HepG2 (cell line): ENCODE data around the gene CCDC57. TPM values are rescaled to one million over a fixed set of nuclear protein-coding genes. Genes with fewer than 3 reads are reported as not detected.
A peak's percentile ranks its signal among the peaks of the same experiment; 100 is the strongest.

ENCODE experiments used
- JARID2 ChIP-seq: sonication (generic); formaldehyde crosslinking; IDR thresholded peaks from 2 replicates; pipeline ENCODE4 v1.8.1; 2023; ENCODE audit warnings: missing genetic modification reagents, inconsistent platforms; ENCODE audit not compliant: insufficient replicate concordance
- MAFG ChIP-seq: sonication (generic); formaldehyde crosslinking; IDR thresholded peaks from 2 replicates; pipeline ENCODE4 v1.5.1; 2020; ENCODE audit warnings: mild to moderate bottlenecking, missing genetic modification reagents
- MIXL1 ChIP-seq: IDR thresholded peaks from 2 replicates; pipeline ENCODE4 v1.6.1; 2016
- MXI1 ChIP-seq: IDR thresholded peaks from 3 replicates; pipeline ENCODE4 v1.6.1; 2012; ENCODE audit warnings: low read depth, low read length, inconsistent platforms, borderline replicate concordance
- STAT5B ChIP-seq: sonication (generic); formaldehyde crosslinking; IDR thresholded peaks from 2 replicates; pipeline ENCODE4 v1.4.0; 2020; ENCODE audit warnings: missing genetic modification reagents
- TOE1 ChIP-seq: sonication (generic); formaldehyde crosslinking; IDR thresholded peaks from 2 replicates; pipeline ENCODE4 v1.4.0; 2020; ENCODE audit warnings: mild to moderate bottlenecking, missing genetic modification reagents
- ZBTB21 ChIP-seq: sonication (generic); formaldehyde crosslinking; IDR thresholded peaks from 2 replicates; pipeline ENCODE4 v1.4.0; 2020; ENCODE audit warnings: missing genetic modification reagents
- ZC3H13 ChIP-seq: sonication (generic); formaldehyde crosslinking; IDR thresholded peaks from 2 replicates; pipeline ENCODE4 v1.8.1; 2023; ENCODE audit warnings: mild to moderate bottlenecking, missing genetic modification reagents, moderate library complexity
- ZNF317 ChIP-seq: sonication (generic); formaldehyde crosslinking; IDR thresholded peaks from 2 replicates; pipeline ENCODE4 v1.5.0; 2020; ENCODE audit warnings: mild to moderate bottlenecking, missing genetic modification reagents
- ZNF678 ChIP-seq: sonication (generic); formaldehyde crosslinking; IDR thresholded peaks from 2 replicates; pipeline ENCODE4 v1.4.0; 2020; ENCODE audit warnings: mild to moderate bottlenecking, missing genetic modification reagents
- ZNF713 ChIP-seq: sonication (generic); formaldehyde crosslinking; IDR thresholded peaks from 2 replicates; pipeline ENCODE4 v1.4.0; 2020; ENCODE audit warnings: mild to moderate bottlenecking, missing genetic modification reagents
- ZNF75D ChIP-seq: sonication (generic); formaldehyde crosslinking; IDR thresholded peaks from 2 replicates; pipeline ENCODE4 v1.8.1; 2023; ENCODE audit warnings: missing genetic modification reagents, mild to moderate bottlenecking, borderline replicate concordance
- ZSCAN20 ChIP-seq: sonication (generic); formaldehyde crosslinking; IDR thresholded peaks from 2 replicates; pipeline ENCODE4 v1.4.0; 2020; ENCODE audit warnings: missing genetic modification reagents, mild to moderate bottlenecking, borderline replicate concordance
- polyA plus RNA-seq, 8 experiments: library from polyadenylated mRNA; depleted of rRNA in 3 of 8; stranded (reverse) in 7 of 8; unstranded in 1 of 8; fragments of >200 nt; fragmentation: Illumina TruSeq in 4 of 8; extraction: Trizol in 4 of 8; gene quantifications; 2 replicates each; pipeline versions ENCODE4 v1.2.1 to v1.2.3, GENCODE V29; 2011 to 2016; ENCODE audit warnings: low read depth in 4 of 8, missing spikeins in 1 of 8, mixed read lengths in 1 of 8; ENCODE audit not compliant: insufficient read depth in 1 of 8
- total RNA-seq, 5 experiments: library from RNA; depleted of rRNA; stranded (reverse); fragments of >200 nt; fragmentation: Illumina TruSeq; extraction: Trizol; gene quantifications; 2 replicates each; pipeline ENCODE4 v1.2.3, GENCODE V29; 2016; ENCODE audit warnings: low read depth in 1 of 5
- TF ChIP-seq, protein P1 (sequence below): sonication (generic); formaldehyde crosslinking; IDR thresholded peaks from 2 replicates; pipeline ENCODE4 v1.8.0; 2022; ENCODE audit warnings: mild to moderate bottlenecking, missing genetic modification reagents, borderline replicate concordance
- TF ChIP-seq, protein P2 (sequence below): sonication (generic); formaldehyde crosslinking; IDR thresholded peaks from 2 replicates; pipeline ENCODE4 v1.5.0; 2020; ENCODE audit warnings: missing genetic modification reagents
- TF ChIP-seq, protein P3 (sequence below): sonication (generic); formaldehyde crosslinking; IDR thresholded peaks from 2 replicates; pipeline ENCODE4 v1.9.0; 2021; ENCODE audit warnings: missing genetic modification reagents, mild to moderate bottlenecking, borderline replicate concordance
- TF ChIP-seq, protein P4 (sequence below): sonication (generic); formaldehyde crosslinking; IDR thresholded peaks from 2 replicates; pipeline ENCODE4 v1.5.0; 2020; ENCODE audit warnings: missing genetic modification reagents

Gene CCDC57
- total and polyA plus RNA-seq, 2 of the 13 experiments (the other 11 are each of a cell fraction or from before 2014, with no cell fraction given), result 59.3 to 59.9 TPM

DNA sequence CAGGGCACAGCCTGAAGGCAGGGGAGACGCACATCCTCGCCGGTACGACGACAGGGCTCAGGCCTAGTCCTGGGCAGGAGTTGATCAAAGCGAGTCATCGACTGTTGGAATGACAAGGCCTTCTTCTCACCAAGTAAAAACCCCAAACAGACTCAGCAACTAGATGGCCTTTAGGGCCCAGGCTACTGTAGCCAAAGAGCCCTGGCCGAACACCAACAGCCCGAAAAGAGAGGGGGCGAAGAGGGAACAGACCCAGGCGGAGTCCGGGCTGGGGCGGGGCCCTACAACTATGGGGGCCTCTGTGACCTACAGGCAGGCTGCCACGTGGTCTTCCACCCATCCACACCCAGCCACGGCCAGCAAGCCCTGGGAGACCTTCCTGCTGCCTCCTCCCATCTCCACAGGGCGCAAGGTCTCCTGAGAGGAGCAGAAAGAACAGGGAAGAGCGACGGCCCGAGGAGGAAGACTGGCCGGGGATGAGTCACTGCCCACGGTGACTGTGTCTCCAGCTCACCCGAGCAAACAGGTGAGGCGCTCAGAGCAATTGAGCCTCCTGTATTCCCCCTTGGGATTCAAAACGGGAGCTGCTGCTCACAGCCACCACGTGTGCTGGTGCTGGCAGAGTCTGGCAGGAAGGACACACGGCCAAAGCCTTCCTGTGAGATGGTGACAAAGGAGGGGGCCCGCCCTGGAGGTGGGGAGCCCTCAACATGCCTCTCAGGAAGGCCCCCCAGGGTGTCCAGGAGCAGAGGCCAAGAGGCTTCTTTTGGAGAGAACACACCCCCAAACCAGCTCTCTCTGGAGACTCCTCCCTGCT is 33.9 kb upstream of the CCDC57 start (continued):
- TF ChIP-seq, protein P1, sequence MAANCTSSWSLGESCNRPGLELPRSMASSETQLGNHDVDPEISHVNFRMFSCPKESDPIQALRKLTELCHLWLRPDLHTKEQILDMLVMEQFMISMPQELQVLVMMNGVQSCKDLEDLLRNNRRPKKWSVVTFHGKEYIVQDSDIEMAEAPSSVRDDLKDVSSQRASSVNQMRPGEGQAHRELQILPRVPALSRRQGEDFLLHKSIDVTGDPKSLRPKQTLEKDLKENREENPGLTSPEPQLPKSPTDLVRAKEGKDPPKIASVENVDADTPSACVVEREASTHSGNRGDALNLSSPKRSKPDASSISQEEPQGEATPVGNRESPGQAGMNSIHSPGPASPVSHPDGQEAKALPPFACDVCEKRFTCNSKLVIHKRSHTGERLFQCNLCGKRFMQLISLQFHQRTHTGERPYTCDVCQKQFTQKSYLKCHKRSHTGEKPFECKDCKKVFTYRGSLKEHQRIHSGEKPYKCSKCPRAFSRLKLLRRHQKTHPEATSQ (CRISPR knock-in tag), result no peak
- no peak for TF ChIP-seq ZNF75D (CRISPR knock-in tag)
- no peak for TF ChIP-seq TOE1 (CRISPR knock-in tag)
- TF ChIP-seq ZC3H13 (CRISPR knock-in tag), result peak; percentile 70; the same call in 1 of the 2 replicates
- no peak for TF ChIP-seq STAT5B
- TF ChIP-seq ZSCAN20 (CRISPR knock-in tag), result no peak
- TF ChIP-seq, protein P2, sequence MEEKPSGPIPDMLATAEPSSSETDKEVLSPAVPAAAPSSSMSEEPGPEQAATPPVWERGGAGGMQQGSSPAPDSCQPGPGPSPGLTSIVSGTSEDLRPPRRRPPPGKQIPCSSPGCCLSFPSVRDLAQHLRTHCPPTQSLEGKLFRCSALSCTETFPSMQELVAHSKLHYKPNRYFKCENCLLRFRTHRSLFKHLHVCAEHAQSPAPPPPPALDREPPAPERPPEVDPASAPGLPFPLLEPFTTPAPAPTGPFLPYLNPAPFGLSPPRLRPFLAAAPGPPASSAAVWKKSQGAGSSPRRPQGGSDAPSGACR (CRISPR knock-in tag), result no peak
- TF ChIP-seq MAFG, result no peak
- TF ChIP-seq, protein P3, sequence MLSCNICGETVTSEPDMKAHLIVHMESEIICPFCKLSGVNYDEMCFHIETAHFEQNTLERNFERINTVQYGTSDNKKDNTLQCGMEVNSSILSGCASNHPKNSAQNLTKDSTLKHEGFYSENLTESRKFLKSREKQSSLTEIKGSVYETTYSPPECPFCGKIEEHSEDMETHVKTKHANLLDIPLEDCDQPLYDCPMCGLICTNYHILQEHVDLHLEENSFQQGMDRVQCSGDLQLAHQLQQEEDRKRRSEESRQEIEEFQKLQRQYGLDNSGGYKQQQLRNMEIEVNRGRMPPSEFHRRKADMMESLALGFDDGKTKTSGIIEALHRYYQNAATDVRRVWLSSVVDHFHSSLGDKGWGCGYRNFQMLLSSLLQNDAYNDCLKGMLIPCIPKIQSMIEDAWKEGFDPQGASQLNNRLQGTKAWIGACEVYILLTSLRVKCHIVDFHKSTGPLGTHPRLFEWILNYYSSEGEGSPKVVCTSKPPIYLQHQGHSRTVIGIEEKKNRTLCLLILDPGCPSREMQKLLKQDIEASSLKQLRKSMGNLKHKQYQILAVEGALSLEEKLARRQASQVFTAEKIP (CRISPR knock-in tag), result no peak
- TF ChIP-seq, protein P4, sequence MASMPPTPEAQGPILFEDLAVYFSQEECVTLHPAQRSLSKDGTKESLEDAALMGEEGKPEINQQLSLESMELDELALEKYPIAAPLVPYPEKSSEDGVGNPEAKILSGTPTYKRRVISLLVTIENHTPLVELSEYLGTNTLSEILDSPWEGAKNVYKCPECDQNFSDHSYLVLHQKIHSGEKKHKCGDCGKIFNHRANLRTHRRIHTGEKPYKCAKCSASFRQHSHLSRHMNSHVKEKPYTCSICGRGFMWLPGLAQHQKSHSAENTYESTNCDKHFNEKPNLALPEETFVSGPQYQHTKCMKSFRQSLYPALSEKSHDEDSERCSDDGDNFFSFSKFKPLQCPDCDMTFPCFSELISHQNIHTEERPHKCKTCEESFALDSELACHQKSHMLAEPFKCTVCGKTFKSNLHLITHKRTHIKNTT, result no peak
- TF ChIP-seq MIXL1 (CRISPR knock-in tag), result no peak
- TF ChIP-seq ZBTB21, result no peak
- no peak for TF ChIP-seq JARID2 (CRISPR knock-in tag)
- TF ChIP-seq ZNF713 (CRISPR knock-in tag), result no peak
- TF ChIP-seq MXI1, result no peak
- TF ChIP-seq ZNF317 (CRISPR knock-in tag), result no peak
- no peak for TF ChIP-seq ZNF678 (CRISPR knock-in tag)
